ENCODE measurements around the gene YKT6.

- TF ChIP-seq POLR2A (IDR thresholded peaks at IDR 0.05; ENCODE audit: low read depth, low read length) (no peak), POLR2AphosphoS5 (IDR thresholded peaks at IDR 0.05; ENCODE audit: low read depth, low read length) (no peak)
These were observed 37.9 kb upstream of the YKT6 start for GRCh38 chr7:44162785-44163395.

Measured in GM12892 (cell line).